Stimulated activated CD4-positive, alpha-beta T cell treated with anti-CD3 and anti-CD28 coated beads, Interleukin-2, amount 100 ng/mL, for 48 hours (primary cell): ENCODE results near the gene IDH3B.

Experiments
- DNase-seq, 2 donors: peaks; one replicate each; pipeline ENCODE4 v3.0.0-alpha.2; 2020

The IDH3B gene

DNA sequence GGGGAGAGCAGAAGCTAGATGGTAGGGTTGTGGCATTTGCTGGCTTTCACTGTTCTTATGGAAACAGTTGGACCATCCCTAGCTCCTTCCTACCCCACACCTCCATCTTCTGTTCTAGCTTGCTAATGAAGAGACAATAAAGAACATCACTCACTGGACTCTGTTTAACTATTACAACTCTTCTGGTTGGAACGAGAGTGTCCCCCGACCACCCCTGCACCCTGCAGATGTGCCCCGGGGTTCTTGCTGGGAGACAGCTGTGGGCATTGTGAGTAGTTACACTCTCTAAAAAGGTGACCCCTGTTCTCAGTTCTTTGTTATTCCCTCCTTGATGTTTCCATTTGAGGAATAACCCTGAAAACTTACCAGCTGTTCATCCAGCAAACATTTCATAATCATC, 51.9 kb downstream of the IDH3B start:
- DNase-seq = no peak

GRCh38 chr20:2610941-2611720, 52.9 kb downstream of the IDH3B start:
- DNase-seq = no peak

- DNase-seq = no peak
Measured at GRCh38 chr20:2610326-2610725, 53.7 kb downstream of the IDH3B start.
